A549 (cell line): Measurements from ENCODE around the gene STAT2. TPM values are rescaled to one million over a fixed set of nuclear protein-coding genes. Genes with fewer than 3 reads are reported as not detected.
"Not testable (repeated sequence)": the region's sequence is repeated elsewhere in the genome, so short reads cannot be mapped to it uniquely, and the experiment has no call there.

Experiments used
- ATAC-seq, 2 experiments: fragments of 200-7000 bp in 1 of 2; fragments of >200 bp in 1 of 2; cut with Nextera tagmentation in 1 of 2; cut with Tn5 transposase in 1 of 2; 3 replicates each; pipeline versions ENCODE4 v1.8.0 to v1.9.1; 2018 to 2020; ENCODE audit warnings: mild to moderate bottlenecking in 1 of 2, moderate library complexity in 1 of 2
- CTCF ChIA-PET: fragments of 300-600 bp; sonication (Branson Sonifier 250); formaldehyde crosslinking; extraction: SDS; loops from one replicate; lab custom pipeline; 2021; ENCODE audit warnings: antibody characterized with exemption, inconsistent platforms; lab: Yijun Ruan, JAX
- POLR2A ChIA-PET: fragments of 350-600 bp; formaldehyde crosslinking; extraction: SDS; loops from one replicate; lab custom pipeline; 2021; ENCODE audit warnings: antibody characterized with exemption, inconsistent platforms; lab: Yijun Ruan, JAX
- DNase-seq, 2 experiments: peaks; one replicate each; pipeline versions ENCODE4 v3.0.0 to v3.0.0-alpha.2; 2011 to 2016; ENCODE audit warnings: low read depth in 1 of 2, low spot score in 1 of 2
- FAIRE-seq: peaks from 2 replicates; lab custom pipeline; 2011; peaks lifted over from hg19 to GRCh38; lab: Jason Lieb, UNC
- H3K27ac ChIP-seq, 2 experiments: fragments of >200 bp; sonication (Bioruptor Twin); formaldehyde crosslinking; 3 replicates each; pipeline ENCODE4 v1.5.1; 2016 to 2017
- H3K4me1 ChIP-seq: fragments of >200 bp; sonication (Bioruptor Twin); formaldehyde crosslinking; 3 replicates; pipeline ENCODE4 v1.6.1; 2016
- H3K4me2 ChIP-seq: fragments of >200 bp; sonication (Bioruptor Twin); formaldehyde crosslinking; 3 replicates; pipeline ENCODE4 v1.6.1; 2016
- H3K4me3 ChIP-seq: fragments of >200 bp; sonication (Bioruptor Twin); formaldehyde crosslinking; 3 replicates; pipeline ENCODE4 v1.5.1; 2016
- H3K9me3 ChIP-seq: fragments of >200 bp; sonication (Bioruptor Twin); formaldehyde crosslinking; 3 replicates; pipeline ENCODE4 v1.6.1; 2016
- BCL3 ChIP-seq: fragments of >200 bp; sonication (Bioruptor Twin); formaldehyde crosslinking; IDR thresholded peaks from 3 replicates; pipeline ENCODE4 v1.6.1; 2016
- CBX2 ChIP-seq: fragments of 200-600 bp; sonication (generic); IDR thresholded peaks from 2 replicates; pipeline ENCODE4 v1.6.1; 2016; ENCODE audit warnings: low read depth, mild to moderate bottlenecking, borderline replicate concordance
- CTCF ChIP-seq: fragments of >200 bp; sonication (Bioruptor Twin); formaldehyde crosslinking; IDR thresholded peaks from 3 replicates; pipeline ENCODE4 v1.5.1; 2016
- FOSL2 ChIP-seq, 2 experiments: fragments of 450-650 bp in 1 of 2; fragments of >200 bp in 1 of 2; sonication (Bioruptor Twin) in 1 of 2; formaldehyde crosslinking; IDR thresholded peaks; 2 replicates each; pipeline versions ENCODE4 v1.5.0 to v1.6.1; 2016 to 2020; ENCODE audit warnings: mild to moderate bottlenecking in 1 of 2, moderate library complexity in 1 of 2
- NR3C1 ChIP-seq: fragments of >200 bp; sonication (Bioruptor Twin); formaldehyde crosslinking; IDR thresholded peaks from 3 replicates; pipeline ENCODE4 v1.6.1; 2017
- RAD21 ChIP-seq, 2 experiments: fragments of >200 bp in 1 of 2; sonication (Bioruptor Twin) in 1 of 2; formaldehyde crosslinking in 1 of 2; IDR thresholded peaks in 1 of 2; conservative IDR thresholded peaks in 1 of 2; 2 replicates in 1 of 2; 3 replicates in 1 of 2; pipeline ENCODE4 v1.6.1; 2012 to 2018; ENCODE audit warnings: inconsistent platforms in 1 of 2
- TFCP2L1 ChIP-seq: fragments of 250-450 bp; sonication (Bioruptor Pico); IDR thresholded peaks from 2 replicates; pipeline ENCODE4 v1.5.0; 2021; ENCODE audit warnings: mild to moderate bottlenecking
- ZNF302 ChIP-seq: fragments of 250-450 bp; sonication (Bioruptor Pico); IDR thresholded peaks from 2 replicates; pipeline ENCODE4 v1.9.0; 2021; ENCODE audit warnings: inconsistent platforms, mild to moderate bottlenecking, moderate library complexity
- WGBS: methylation state at CpG from one replicate; pipeline ENCODE4 v1.1.6; 2017; ENCODE audit errors: missing lambda C conversion rate; 5-methylcytosine and 5-hydroxymethylcytosine counted together
- polyA plus RNA-seq, 4 experiments: library from polyadenylated mRNA; depleted of rRNA in 3 of 4; stranded (reverse); fragments of >200 nt; fragmentation: RNase III in 1 of 4; extraction: RNeasy Plus Mini Kit Qiagen cat#74134 plus additional on column Dnase treatment in 1 of 4; gene quantifications; 2 replicates in 3 of 4; 3 replicates in 1 of 4; pipeline ENCODE4 v1.2.3, GENCODE V29; 2011 to 2017
- TF ChIP-seq, protein P1 (sequence below): IDR thresholded peaks from 2 replicates; pipeline ENCODE4 v1.6.1; 2012
- TF ChIP-seq, protein P2 (sequence below): IDR thresholded peaks from 2 replicates; pipeline ENCODE4 v1.6.1; 2012
- TF ChIP-seq, protein P3 (sequence below): fragments of 250-450 bp; sonication (Bioruptor Pico); IDR thresholded peaks from 2 replicates; pipeline ENCODE4 v1.5.0; 2021; ENCODE audit warnings: mild to moderate bottlenecking, moderate library complexity, borderline replicate concordance

The STAT2 gene
- polyA plus RNA-seq, 2 of the 4 experiments (the other 2 are of a cell fraction) = 22.2 to 29.5 TPM

DNA sequence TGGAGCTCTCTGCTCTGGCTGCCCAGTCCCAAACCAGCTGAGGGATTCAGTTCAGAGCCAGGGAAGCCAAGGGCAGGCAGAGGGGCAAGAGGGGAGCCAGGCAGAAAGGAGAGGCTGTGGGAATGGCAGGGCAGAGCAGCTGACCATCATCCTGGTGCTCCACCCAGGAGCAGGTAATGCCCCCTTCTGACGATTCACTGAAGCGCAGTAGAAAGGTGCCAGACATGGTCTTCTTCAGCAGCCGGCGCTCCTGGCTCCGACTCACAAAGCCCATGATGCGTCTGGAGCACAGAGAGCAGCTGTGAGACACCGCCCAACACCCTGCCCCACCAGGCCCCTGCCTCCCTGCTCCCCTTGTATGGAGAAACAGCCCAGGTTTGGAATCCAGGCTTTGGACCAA is 13.2 kb downstream of the STAT2 start:
- POLR2A ChIA-PET = no interaction called here
- H3K4me1 ChIP-seq = no peaks in the 10 kb centered on the region
- ATAC-seq = peak; percentile 54 to 77; a peak in 4 of 6 replicates
- H3K27ac ChIP-seq = no peak overlapping the region
- no peak for FAIRE-seq
- DNase-seq = peak in 1 of 2 experiments; percentile 40
- WGBS = 72% methylated on average over 7 of the region's 7 CpGs
- H3K4me3 ChIP-seq = no peak overlapping the region
- H3K9me3 ChIP-seq = no peaks in the 10 kb centered on the region
- no peak for TF ChIP-seq TFCP2L1 (CRISPR knock-in tag)
- 0 out of 5 replicates have a peak, but pooled peaks of 1 of the 2 experiments have one; percentile 31 for TF ChIP-seq RAD21 (conservative IDR thresholded peaks at IDR 0.05 in 1 of 2, IDR thresholded peaks at IDR 0.05 in 1 of 2)
- TF ChIP-seq, all 56 proteins: peak for 1
- H3K4me2 ChIP-seq = no peak overlapping the region
- CTCF ChIA-PET = interaction anchor here (0.6 to 1.2 kb wide), 3 partner anchors 9 to 14 kb away, joined by 4 to 5 read pairs (median 4); no protein-coding TSS in a partner anchor

DNA sequence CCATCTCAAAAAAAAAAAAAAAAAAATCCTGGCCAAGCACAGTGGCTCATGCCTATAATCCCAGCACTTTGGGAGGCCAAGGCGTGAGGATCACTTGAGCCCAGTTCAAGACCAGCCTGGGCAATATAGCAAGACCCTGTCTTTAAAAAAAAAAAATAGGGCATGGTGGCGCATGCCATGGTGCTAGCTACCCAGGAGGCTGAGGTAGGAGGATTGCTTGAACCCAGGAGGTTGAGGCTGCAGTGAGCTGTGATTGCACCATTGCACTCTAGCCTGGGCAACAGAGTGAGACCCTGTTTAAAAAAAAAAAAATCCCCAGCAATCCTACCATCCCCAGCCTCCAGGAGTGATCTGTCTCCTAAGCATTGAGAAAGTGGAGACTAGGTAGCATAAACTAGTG is 17.6 kb downstream of the STAT2 start:
- H3K4me3 ChIP-seq, H3K4me1 ChIP-seq, DNase-seq, ATAC-seq, H3K4me2 ChIP-seq, H3K27ac ChIP-seq, H3K9me3 ChIP-seq, FAIRE-seq: not testable (repeated sequence)
- WGBS = 94% methylated on average over 2 of the region's 2 CpGs
- CTCF ChIA-PET = interaction anchor here (0.7 to 0.8 kb wide), 2 partner anchors 76 to 136 kb away, joined by 3 read pairs; no protein-coding TSS in a partner anchor
- POLR2A ChIA-PET = interaction anchor here (1.4 kb wide), 1 partner anchor 9 kb away, joined by 3 read pairs; no protein-coding TSS in a partner anchor

DNA sequence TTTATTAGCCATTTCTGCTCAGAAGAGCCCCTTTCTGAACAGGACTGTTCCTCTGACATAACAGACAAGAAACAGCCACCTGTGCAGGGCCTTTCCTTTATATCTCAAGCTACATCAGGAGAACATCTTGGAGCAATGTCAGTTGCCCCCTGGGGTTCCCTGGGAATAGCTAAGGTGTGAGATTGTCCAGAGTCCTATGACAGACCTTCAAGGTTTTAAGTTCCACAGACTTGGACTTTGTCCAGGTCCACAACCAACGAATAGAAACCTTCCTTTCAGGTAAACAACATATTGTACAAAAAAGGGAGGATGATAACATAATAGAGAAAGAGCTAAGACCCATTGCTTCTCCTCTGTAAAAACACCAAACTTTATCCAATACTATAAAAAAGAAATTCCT is 18.3 kb downstream of the STAT2 start:
- ATAC-seq (no peak), DNase-seq (no peak), FAIRE-seq (no peak)
- ChIA-PET CTCF (interaction anchor here (0.5 to 0.8 kb wide), 2 partner anchors 76 to 226 kb away, joined by 3 to 4 read pairs; no protein-coding TSS in a partner anchor), POLR2A (interaction anchor here (0.5 to 1.4 kb wide), 2 partner anchors 8 to 180 kb away, joined by 3 to 4 read pairs; partner anchors contain the start of gene RBMS2)
- no peak overlapping the region for H3K4me3 ChIP-seq
- TF ChIP-seq ZNF302 (CRISPR knock-in tag) (no peak), NR3C1 (no peak), CTCF (no peak), BCL3 (no peak), FOSL2 (IDR thresholded peaks at IDR 0.05) (no peak), FOSL2 (CRISPR knock-in tag; IDR thresholded peaks at IDR 0.05) (no peak), CBX2 (no peak)
- TF ChIP-seq, protein P1, sequence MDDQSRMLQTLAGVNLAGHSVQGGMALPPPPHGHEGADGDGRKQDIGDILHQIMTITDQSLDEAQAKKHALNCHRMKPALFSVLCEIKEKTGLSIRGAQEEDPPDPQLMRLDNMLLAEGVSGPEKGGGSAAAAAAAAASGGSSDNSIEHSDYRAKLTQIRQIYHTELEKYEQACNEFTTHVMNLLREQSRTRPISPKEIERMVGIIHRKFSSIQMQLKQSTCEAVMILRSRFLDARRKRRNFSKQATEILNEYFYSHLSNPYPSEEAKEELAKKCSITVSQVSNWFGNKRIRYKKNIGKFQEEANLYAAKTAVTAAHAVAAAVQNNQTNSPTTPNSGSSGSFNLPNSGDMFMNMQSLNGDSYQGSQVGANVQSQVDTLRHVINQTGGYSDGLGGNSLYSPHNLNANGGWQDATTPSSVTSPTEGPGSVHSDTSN = no peak
- TF ChIP-seq, protein P2, sequence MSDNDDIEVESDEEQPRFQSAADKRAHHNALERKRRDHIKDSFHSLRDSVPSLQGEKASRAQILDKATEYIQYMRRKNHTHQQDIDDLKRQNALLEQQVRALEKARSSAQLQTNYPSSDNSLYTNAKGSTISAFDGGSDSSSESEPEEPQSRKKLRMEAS = no peak
- TF ChIP-seq, protein P3, sequence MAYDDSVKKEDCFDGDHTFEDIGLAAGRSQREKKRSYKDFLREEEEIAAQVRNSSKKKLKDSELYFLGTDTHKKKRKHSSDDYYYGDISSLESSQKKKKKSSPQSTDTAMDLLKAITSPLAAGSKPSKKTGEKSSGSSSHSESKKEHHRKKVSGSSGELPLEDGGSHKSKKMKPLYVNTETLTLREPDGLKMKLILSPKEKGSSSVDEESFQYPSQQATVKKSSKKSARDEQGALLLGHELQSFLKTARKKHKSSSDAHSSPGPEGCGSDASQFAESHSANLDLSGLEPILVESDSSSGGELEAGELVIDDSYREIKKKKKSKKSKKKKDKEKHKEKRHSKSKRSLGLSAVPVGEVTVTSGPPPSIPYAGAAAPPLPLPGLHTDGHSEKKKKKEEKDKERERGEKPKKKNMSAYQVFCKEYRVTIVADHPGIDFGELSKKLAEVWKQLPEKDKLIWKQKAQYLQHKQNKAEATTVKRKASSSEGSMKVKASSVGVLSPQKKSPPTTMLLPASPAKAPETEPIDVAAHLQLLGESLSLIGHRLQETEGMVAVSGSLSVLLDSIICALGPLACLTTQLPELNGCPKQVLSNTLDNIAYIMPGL (CRISPR knock-in tag) = no peak
- no peak overlapping the region for H3K4me2 ChIP-seq
- H3K27ac ChIP-seq = no peak overlapping the region
- WGBS = 26% methylated on average over 1 of the region's 1 CpG
- no peaks in the 10 kb centered on the region for H3K9me3 ChIP-seq
- H3K4me1 ChIP-seq = 0 out of 3 replicates have a peak, but pooled peaks cover 3% of the 10 kb centered on the region
